HG02981 (cell line): ENCODE measurements around the gene IFT25.
"Not testable (repeated sequence)": the region's sequence is repeated elsewhere in the genome, so short reads cannot be mapped to it uniquely, and the experiment has no call there.

Experiments
- ATAC-seq: cut with Tn5 transposase; IDR thresholded peaks from one replicate; pipeline ENCODE4 v1.9.1; 2021; ENCODE audit warnings: mild to moderate bottlenecking, moderate library complexity; ENCODE audit not compliant: unreplicated experiment

IFT25 gene

DNA sequence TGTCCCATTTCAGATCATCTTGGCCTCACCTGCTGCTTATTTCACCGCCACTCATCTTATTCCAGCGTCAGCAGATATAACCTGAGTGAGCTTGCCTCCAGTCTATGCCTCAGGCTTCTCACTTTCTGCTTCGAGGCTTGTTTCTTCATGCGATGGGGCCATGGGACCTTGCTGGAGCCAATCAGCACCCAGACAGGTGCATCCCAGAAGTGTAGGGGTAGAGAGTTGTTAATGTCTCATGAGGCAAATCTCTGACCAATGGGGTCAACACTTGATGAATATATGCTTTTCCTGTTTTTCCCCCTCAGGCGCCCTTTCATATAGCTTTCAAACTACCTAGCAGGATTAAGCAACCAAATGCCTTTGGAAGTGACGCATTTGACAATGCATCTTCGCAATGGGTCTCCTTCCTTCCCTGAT, 55.0 kb downstream of the IFT25 start:
- ATAC-seq = no peak

DNA sequence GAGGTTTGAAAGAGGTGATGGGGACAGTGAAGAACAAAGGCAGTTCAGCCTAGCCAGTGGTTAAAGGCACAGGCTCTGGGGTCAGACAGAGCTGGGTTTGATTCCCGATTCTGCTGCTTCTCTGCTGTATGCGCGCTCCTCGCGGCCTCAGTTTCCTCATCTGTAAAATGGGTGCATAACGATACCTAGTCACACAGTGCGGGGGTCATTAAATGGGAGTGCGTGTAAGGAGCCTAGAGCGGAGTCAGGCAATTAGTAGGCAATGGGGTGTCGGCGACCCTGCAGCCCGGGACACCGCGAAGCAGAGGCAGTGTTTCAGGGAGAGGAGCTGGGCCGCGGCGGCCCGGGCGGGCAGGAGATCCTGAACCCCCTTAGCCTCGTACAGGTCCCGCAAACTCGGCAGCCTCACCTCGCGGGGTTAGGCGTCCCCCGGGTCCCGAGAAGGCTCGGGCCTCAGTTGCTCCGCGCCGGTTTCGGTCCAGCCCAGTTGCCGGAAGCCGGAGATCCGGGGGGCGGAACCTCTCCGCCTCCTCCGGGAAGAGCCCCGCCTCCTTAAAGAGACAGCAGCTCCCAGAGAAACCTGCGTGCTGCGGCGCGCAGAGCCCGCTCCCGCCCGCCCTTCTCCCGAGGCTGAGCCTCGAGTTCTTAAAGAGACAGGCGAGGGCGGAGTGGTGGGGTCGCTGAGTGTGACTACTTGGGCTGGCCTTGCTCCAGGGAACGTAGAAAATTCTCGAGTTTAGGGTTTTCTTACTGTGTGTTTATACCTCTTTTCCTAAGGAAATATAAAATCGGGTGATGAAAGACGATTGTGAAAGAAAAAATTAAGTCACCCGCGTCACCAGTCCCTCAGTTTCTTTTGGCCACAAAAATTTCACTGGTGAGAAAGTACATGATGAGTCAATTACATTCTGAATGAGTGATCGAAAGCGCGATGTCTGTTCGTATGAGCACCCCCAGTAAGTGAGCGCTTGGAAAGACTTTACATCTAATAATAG, 55.9 kb downstream of the IFT25 start, which contains the start of gene YIPF1:
Gene YIPF1, minus strand, starts transcription at position 494 of the 995 bp plus-strand sequence. CDS start 860 bp downstream, outside the sequence.
- peak; percentile 85 for ATAC-seq

DNA sequence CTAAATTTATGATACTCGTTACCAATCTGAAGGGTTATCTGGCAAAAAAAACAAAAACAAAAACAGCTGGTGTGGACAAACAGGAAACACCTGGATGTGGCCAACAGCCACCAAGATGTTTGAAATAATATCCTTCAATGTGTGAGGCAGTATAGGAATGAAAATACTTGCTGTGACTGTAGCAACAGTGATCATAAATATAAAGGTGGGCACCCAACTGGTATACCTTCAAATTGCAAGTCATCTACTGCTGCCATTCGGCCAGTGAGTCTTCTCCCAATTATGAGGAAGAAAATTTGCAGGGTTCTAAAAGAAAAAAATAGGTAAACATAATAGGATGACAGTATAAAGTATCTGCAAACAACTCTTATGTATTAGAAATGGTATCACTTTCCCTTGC, 56.8 kb downstream of the IFT25 start:
- no peak for ATAC-seq

DNA sequence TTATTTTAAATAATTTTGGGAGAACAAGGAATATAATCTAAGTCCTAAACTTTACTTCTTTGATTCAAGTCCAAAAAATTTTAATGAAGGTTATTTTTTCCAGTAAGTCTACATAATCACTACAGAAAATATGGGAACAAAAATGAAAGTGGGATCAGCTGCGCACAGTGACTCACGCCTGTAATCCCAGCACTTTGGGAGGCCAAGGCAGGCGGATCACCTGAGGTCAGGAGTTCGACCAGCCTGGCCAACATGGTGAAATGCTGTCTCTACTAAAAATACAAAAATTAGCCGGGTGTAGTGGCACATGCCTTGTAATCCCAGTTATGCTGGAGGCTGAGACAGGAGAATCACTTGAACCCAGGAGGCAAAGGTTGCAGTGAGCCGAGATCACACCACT, 61.9 kb downstream of the IFT25 start:
- not testable (repeated sequence) for ATAC-seq

DNA sequence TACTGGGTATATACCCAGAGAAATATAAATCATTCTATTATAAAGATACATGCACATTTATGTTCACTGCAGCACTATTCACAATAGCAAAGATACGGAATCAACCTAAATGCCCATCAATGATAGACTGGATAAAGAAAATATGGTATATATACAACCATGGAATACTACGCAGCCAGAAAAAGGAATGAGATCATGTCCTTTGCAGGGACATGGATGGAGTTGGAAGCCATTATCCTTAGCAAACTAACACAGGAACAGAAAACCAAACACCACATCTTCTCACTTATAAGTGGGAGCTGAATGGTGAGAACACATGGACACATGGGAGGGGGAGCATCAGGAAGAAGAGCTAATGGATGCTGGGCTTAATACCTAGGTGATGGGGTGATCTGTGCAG, 63.6 kb downstream of the IFT25 start:
- not testable (repeated sequence) for ATAC-seq

DNA sequence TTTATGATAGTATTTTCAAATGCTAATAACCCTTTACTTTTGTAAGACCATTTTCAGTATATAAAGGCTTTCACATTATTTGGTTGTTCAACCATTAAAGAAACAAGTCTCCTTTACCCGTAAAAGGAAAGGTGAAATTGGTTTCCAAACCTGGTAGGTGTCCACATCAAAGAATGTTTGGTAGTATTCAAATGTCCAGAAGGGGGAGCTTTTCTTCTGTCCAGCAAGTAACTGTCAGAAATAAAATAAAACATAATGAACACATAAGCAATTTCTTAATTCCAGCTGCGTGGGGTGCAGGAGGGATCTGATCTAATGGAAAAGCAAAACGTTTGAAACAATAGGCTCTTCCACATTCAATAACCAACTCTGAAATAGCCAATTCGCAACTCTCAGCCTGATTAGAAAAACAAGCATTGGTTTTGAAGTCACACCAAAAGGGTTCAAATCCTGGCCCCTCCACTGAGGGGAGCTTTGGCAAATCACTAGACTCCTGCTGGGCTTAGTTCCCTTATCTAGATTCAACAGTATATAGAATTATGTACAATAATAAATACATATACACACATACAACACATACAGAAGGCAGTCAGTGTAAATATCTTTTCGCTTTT, 66.9 kb downstream of the IFT25 start:
- no peak for ATAC-seq

DNA sequence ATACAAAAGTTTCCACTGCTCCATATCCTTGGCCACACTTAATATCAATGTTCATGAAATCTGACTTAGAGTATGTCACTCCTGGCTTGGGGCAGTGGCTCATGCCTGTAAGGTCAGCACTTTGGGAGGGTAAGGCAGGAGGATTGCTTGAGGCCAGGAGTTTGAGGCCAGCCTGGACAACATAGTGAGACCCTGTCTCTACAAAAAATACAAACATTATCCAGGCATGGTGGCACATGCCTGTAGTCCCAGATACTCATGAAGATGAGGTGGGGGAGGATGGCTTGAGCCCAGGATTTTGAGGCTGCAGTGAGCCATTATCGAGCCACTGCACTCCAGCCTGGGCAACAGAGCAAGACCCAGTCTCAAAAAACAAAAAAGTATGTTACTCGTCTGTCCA, 70.3 kb downstream of the IFT25 start:
- not testable (repeated sequence) for ATAC-seq

DNA sequence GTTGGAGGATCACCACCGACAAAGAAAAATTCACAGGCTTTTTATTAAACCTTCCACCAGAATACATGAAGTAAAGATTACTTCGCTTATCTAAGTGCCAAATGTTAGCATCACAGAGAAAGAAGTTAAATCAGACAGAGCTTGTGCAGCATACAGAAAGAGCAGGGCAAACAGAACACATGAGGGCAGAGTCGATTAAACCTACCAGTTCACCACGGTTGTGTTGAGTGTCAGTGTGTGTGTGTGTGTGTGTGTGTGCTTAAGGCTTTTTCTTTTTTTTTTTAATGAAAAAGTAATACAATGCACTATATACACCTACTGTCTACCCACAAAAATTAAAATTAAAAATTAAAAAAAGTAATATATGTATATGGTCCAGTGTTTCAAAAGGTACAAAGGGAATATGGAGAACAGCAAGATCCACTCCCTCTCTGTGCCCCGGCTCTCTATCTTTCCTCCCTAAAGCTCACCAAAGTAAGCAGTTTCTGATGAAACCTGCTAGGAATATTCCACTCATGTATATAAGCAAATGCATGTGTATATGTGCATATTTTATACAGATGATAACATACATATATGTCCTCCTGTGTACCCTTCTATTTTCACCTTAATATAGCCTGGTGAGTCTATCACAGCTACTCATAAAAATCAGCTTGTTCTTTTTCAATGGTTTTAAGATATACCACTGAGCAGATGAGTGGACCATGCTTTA, 73.6 kb downstream of the IFT25 start:
- no peak for ATAC-seq
